Gastrocnemius medialis (tissue), 4 donors: ENCODE data around the gene MAN1C1.

ENCODE experiments used
- CTCF ChIP-seq, 5 experiments: fragments of 450-650 bp in 3 of 5; fragments of 200-600 bp in 2 of 5; sonication (generic) in 2 of 5; IDR thresholded peaks in 4 of 5; conservative IDR thresholded peaks in 1 of 5; 1 replicate in 4 of 5; 2 replicates in 1 of 5; pipeline ENCODE4 v1.5.1; 2016 to 2019; ENCODE audit warnings: antibody characterized with exemption in 5 of 5, mild to moderate bottlenecking in 3 of 5, moderate library complexity in 3 of 5
- POLR2A ChIP-seq, 2 donors: fragments of 450-650 bp; IDR thresholded peaks; one replicate each; pipeline ENCODE4 v1.6.1; 2017; ENCODE audit warnings: antibody characterized with exemption in 2 of 2, mild to moderate bottlenecking in 2 of 2, moderate library complexity in 2 of 2

DNA sequence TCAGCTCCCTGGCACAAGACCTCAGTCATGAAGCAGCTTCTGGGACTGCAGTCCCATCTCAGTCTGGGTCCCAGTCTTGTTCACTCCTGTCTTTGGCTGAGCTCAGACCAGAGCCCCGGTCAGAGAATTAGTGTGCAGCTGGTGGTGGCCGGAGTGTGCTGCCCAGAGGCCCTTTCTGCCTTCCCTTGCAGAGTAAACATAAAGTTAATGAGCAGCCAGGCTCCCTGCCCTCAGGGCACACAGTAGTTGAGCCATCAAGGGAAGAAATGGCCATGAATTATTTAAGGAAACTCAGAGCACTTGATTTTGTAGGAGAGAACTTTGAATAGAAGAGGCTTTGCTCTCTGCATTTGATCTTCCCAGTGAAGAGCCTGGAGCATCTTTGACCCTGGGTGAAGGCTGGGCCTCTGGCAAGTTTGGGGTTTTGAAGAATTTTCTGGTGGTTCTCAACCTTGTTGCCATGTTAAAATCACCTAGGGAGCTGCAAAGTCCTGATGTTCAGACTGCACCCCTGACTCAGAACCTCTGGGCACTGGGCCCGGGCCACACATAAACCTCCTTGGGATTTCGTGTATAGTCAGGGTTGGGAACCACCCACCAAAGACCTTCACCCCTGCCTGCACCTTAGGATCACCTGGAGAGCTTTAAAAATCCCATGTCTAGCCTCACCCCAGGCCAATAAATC lies 157.0 kb downstream of the MAN1C1 start:
- no peak for TF ChIP-seq CTCF (IDR thresholded peaks at IDR 0.05 in 4 of 5, conservative IDR thresholded peaks at IDR 0.05 in 1 of 5)
- TF ChIP-seq POLR2A (IDR thresholded peaks at IDR 0.05): no peak
